Neural progenitor cell (in vitro differentiated cells): ENCODE data around the gene NOS1AP.

Source experiments
- EZH2 ChIP-seq: fragments of 200-600 bp; sonication (generic); IDR thresholded peaks from 2 replicates; pipeline ENCODE4 v1.6.1; 2017; ENCODE audit warnings: antibody characterized with exemption, mild to moderate bottlenecking, moderate library complexity
- TF ChIP-seq, protein P1 (sequence below): fragments of 200-600 bp; sonication (generic); IDR thresholded peaks from 2 replicates; pipeline ENCODE4 v1.5.1; 2017; ENCODE audit warnings: antibody characterized with exemption, mild to moderate bottlenecking

DNA sequence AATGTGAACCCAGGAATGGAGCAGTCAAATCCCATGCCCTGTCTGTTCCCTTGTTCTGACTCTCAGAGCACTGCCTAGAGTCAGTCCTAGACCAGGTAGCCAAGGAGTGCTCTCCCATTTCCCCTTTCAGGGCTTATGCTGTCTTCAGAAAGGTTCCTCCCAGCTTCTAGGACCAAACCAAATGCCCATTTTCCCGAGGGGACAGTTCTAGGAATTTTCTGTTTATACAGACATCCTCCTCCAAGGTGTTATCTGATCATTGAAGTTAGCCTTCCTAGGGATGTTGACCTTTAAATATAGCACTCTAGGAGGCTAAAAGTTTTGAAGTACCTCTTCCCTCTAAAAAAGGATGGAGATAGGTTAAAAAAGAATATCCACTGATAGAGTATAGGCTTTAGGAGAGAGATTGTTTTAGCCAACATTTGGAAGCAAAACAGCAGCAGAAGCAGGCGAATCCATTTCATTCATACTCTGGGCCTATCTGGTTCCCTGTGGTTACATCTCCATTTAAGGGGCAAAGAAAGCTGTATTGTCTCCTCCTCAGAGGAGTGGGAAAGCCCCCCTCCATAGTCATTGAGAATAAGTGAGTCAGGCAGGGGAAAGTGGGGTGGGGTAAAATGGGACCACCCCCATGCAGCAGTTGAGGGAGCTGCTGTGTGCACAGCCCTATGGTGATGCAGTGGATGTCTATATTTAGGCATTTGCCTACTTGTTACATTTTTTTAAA lies 180.7 kb downstream of the NOS1AP start:
- TF ChIP-seq EZH2, result no peak
- TF ChIP-seq, protein P1, sequence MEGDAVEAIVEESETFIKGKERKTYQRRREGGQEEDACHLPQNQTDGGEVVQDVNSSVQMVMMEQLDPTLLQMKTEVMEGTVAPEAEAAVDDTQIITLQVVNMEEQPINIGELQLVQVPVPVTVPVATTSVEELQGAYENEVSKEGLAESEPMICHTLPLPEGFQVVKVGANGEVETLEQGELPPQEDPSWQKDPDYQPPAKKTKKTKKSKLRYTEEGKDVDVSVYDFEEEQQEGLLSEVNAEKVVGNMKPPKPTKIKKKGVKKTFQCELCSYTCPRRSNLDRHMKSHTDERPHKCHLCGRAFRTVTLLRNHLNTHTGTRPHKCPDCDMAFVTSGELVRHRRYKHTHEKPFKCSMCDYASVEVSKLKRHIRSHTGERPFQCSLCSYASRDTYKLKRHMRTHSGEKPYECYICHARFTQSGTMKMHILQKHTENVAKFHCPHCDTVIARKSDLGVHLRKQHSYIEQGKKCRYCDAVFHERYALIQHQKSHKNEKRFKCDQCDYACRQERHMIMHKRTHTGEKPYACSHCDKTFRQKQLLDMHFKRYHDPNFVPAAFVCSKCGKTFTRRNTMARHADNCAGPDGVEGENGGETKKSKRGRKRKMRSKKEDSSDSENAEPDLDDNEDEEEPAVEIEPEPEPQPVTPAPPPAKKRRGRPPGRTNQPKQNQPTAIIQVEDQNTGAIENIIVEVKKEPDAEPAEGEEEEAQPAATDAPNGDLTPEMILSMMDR, result no peak
